ENCODE measurements around the gene TARS3. TPM values are rescaled to one million over a fixed set of nuclear protein-coding genes. Genes with fewer than 3 reads are reported as not detected.
"Not testable (repeated sequence)": the region's sequence is repeated elsewhere in the genome, so short reads cannot be mapped to it uniquely, and the experiment has no call there.

TARS3 gene
- total and polyA plus RNA-seq, 2 donors from 2014 or later, result 7.8 to 13.8 TPM

- no peak overlapping the region for H3K9ac ChIP-seq (ENCODE audit: low read length in 3 of 3)
- H3K27ac ChIP-seq (ENCODE audit: low read depth in 2 of 2, low read length in 2 of 2), result no peak overlapping the region
- H3K4me1 ChIP-seq (ENCODE audit: control insufficient read depth in 2 of 3, insufficient read depth in 2 of 3, low read depth in 1 of 3, low read length in 3 of 3), result no peaks in the 10 kb centered on the region
- no peaks in the 10 kb centered on the region for H3K9me3 ChIP-seq (ENCODE audit: control insufficient read depth in 2 of 3, insufficient read depth in 1 of 3, low read length in 3 of 3)
- FAIRE-seq (no peak), DNase-seq (no peak)
- no peaks in the 10 kb centered on the region for H3K36me3 ChIP-seq (ENCODE audit: control insufficient read depth in 2 of 3, insufficient read depth in 3 of 3, low read length in 3 of 3)
- no peaks in the 10 kb centered on the region for H3K27me3 ChIP-seq (ENCODE audit: control insufficient read depth, insufficient read depth, low read length)
- no peak overlapping the region for H3K4me3 ChIP-seq (ENCODE audit: low read length in 3 of 3)
- TF ChIP-seq CTCF (IDR thresholded peaks at IDR 0.05; ENCODE audit: borderline replicate concordance, extremely low read depth, insufficient read depth), result no peak
- intact Hi-C loops (cut with DNase I), result no loop called here
These were observed 41.6 kb upstream of the TARS3 start for GRCh38 chr15:101765772-101766456.

- H3K4me3 ChIP-seq (ENCODE audit: low read length in 3 of 3); H3K9me3 ChIP-seq (ENCODE audit: control insufficient read depth in 2 of 3, insufficient read depth in 1 of 3, low read length in 3 of 3); DNase-seq; H3K4me1 ChIP-seq (ENCODE audit: control insufficient read depth in 2 of 3, insufficient read depth in 2 of 3, low read depth in 1 of 3, low read length in 3 of 3); H3K9ac ChIP-seq (ENCODE audit: low read length in 3 of 3); H3K27ac ChIP-seq (ENCODE audit: low read depth in 2 of 2, low read length in 2 of 2); intact Hi-C loops (cut with DNase I); H3K36me3 ChIP-seq (ENCODE audit: control insufficient read depth in 2 of 3, insufficient read depth in 3 of 3, low read length in 3 of 3); H3K27me3 ChIP-seq (ENCODE audit: control insufficient read depth, insufficient read depth, low read length); FAIRE-seq: not testable (repeated sequence)
These were observed 41.0 kb upstream of the TARS3 start for GRCh38 chr15:101765340-101765671.

GRCh38 chr15:101764669-101765339 is 40.5 kb upstream of the TARS3 start:
- intact Hi-C loops (cut with DNase I); FAIRE-seq; DNase-seq: not testable (repeated sequence)

GRCh38 chr15:101746716-101747082 is 22.4 kb upstream of the TARS3 start:
- H3K27me3 ChIP-seq (ENCODE audit: control insufficient read depth, insufficient read depth, low read length); H3K36me3 ChIP-seq (ENCODE audit: control insufficient read depth in 2 of 3, insufficient read depth in 3 of 3, low read length in 3 of 3); H3K4me1 ChIP-seq (ENCODE audit: control insufficient read depth in 2 of 3, insufficient read depth in 2 of 3, low read depth in 1 of 3, low read length in 3 of 3); H3K27ac ChIP-seq (ENCODE audit: low read depth in 2 of 2, low read length in 2 of 2); H3K9ac ChIP-seq (ENCODE audit: low read length in 3 of 3); FAIRE-seq; DNase-seq; intact Hi-C loops (cut with DNase I); H3K9me3 ChIP-seq (ENCODE audit: control insufficient read depth in 2 of 3, insufficient read depth in 1 of 3, low read length in 3 of 3); H3K4me3 ChIP-seq (ENCODE audit: low read length in 3 of 3): not testable (repeated sequence)

More at GRCh38 chr15:101764669-101765339, 40.5 kb upstream of the TARS3 start:
- H3K27me3 ChIP-seq (ENCODE audit: control insufficient read depth, insufficient read depth, low read length); H3K27ac ChIP-seq (ENCODE audit: low read depth in 2 of 2, low read length in 2 of 2); H3K4me1 ChIP-seq (ENCODE audit: control insufficient read depth in 2 of 3, insufficient read depth in 2 of 3, low read depth in 1 of 3, low read length in 3 of 3); H3K36me3 ChIP-seq (ENCODE audit: control insufficient read depth in 2 of 3, insufficient read depth in 3 of 3, low read length in 3 of 3); H3K9ac ChIP-seq (ENCODE audit: low read length in 3 of 3); H3K4me3 ChIP-seq (ENCODE audit: low read length in 3 of 3); H3K9me3 ChIP-seq (ENCODE audit: control insufficient read depth in 2 of 3, insufficient read depth in 1 of 3, low read length in 3 of 3): not testable (repeated sequence)

GRCh38 chr15:101734837-101735236 is 10.6 kb upstream of the TARS3 start:
- H3K27me3 ChIP-seq (ENCODE audit: control insufficient read depth, insufficient read depth, low read length); DNase-seq; intact Hi-C loops (cut with DNase I); H3K9ac ChIP-seq (ENCODE audit: low read length in 3 of 3); H3K36me3 ChIP-seq (ENCODE audit: control insufficient read depth in 2 of 3, insufficient read depth in 3 of 3, low read length in 3 of 3); H3K4me1 ChIP-seq (ENCODE audit: control insufficient read depth in 2 of 3, insufficient read depth in 2 of 3, low read depth in 1 of 3, low read length in 3 of 3); FAIRE-seq; H3K9me3 ChIP-seq (ENCODE audit: control insufficient read depth in 2 of 3, insufficient read depth in 1 of 3, low read length in 3 of 3); H3K27ac ChIP-seq (ENCODE audit: low read depth in 2 of 2, low read length in 2 of 2); H3K4me3 ChIP-seq (ENCODE audit: low read length in 3 of 3): not testable (repeated sequence)
